K562 (cell line): Measurements from ENCODE around the gene GPATCH3. TPM values are rescaled to one million over a fixed set of nuclear protein-coding genes. Genes with fewer than 3 reads are reported as not detected.

Experiments used
- ATAC-seq: fragments of 200-7000 bp; cut with Tn5 transposase; 3 replicates; pipeline ENCODE4 v1.9.1; 2020; ENCODE audit warnings: moderate library complexity
- BruUV-seq: library from RNA; stranded (reverse); fragments of 400-500 nt; replicated peaks from 2 replicates; lab custom pipeline; 2021; lab: Mats Ljungman, UMichigan
- CTCF ChIA-PET: fragments of 300-600 bp; formaldehyde crosslinking; extraction: SDS; loops from one replicate; lab custom pipeline; 2021; ENCODE audit warnings: low intra/inter-chr PET ratio; lab: Yijun Ruan, JAX
- POLR2A ChIA-PET: fragments of 300-600, 350-650 bp; sonication (Branson Sonifier 250); formaldehyde crosslinking; extraction: SDS; loops from one replicate; lab custom pipeline; 2021; ENCODE audit warnings: antibody characterized with exemption, inconsistent platforms; lab: Yijun Ruan, JAX
- DNase-seq, 4 experiments: peaks; one replicate each; pipeline versions ENCODE4 v3.0.0 to v3.0.0-alpha.2; 2011 to 2018; ENCODE audit warnings: low spot score in 3 of 4, mixed read lengths in 3 of 4; ENCODE audit errors: extremely low read depth in 1 of 4
- FAIRE-seq: peaks from 2 replicates; lab custom pipeline; 2011; peaks lifted over from hg19 to GRCh38; lab: Jason Lieb, UNC
- H2AFZ ChIP-seq: 2 replicates; pipeline ENCODE4 v1.6.0; 2011; ENCODE audit warnings: low read depth, low read length, control low read depth, inconsistent platforms
- H3K27ac ChIP-seq: fragments of 200-600 bp; 3 replicates; pipeline ENCODE4 v1.8.0; 2011; ENCODE audit warnings: low read depth, mild to moderate bottlenecking, control low read depth, inconsistent platforms, low read length, moderate library complexity, mixed read lengths; ENCODE audit errors: extremely low read depth
- H3K27me3 ChIP-seq, 2 experiments: fragments of 300-600 bp in 1 of 2; 2 replicates in 1 of 2; 3 replicates in 1 of 2; pipeline versions ENCODE4 v1.6.0 to v1.8.0; 2011; ENCODE audit warnings: inconsistent platforms in 2 of 2, low read length in 2 of 2, mild to moderate bottlenecking in 1 of 2, mixed read lengths in 1 of 2, moderate library complexity in 1 of 2; ENCODE audit not compliant: control insufficient read depth in 2 of 2, insufficient read depth in 2 of 2
- H3K36me3 ChIP-seq: fragments of 300-600 bp; 3 replicates; pipeline ENCODE4 v1.8.0; 2011; ENCODE audit warnings: mild to moderate bottlenecking, low read length, inconsistent platforms; ENCODE audit not compliant: control insufficient read depth, insufficient read depth
- H3K4me1 ChIP-seq, 2 experiments: fragments of 200-600 bp in 1 of 2; replicated peaks in 1 of 2; 2 replicates in 1 of 2; 3 replicates in 1 of 2; pipeline versions ENCODE4 v1.5.1 to v1.8.0; 2011; ENCODE audit warnings: inconsistent platforms in 2 of 2, low read length in 2 of 2, mild to moderate bottlenecking in 1 of 2, mixed read lengths in 1 of 2, moderate library complexity in 1 of 2; ENCODE audit not compliant: control insufficient read depth in 2 of 2, insufficient read depth in 2 of 2
- H3K4me2 ChIP-seq: 2 replicates; pipeline ENCODE4 v1.6.1; 2011; ENCODE audit warnings: low read length, control low read depth, inconsistent platforms, mixed read lengths; ENCODE audit not compliant: insufficient read depth
- H3K4me3 ChIP-seq: fragments of 200-600 bp; sonication (generic), shearing (Covaris generic); 2 replicates; pipeline ENCODE4 v1.5.1; 2016; ENCODE audit warnings: control low read depth, inconsistent platforms
- H3K79me2 ChIP-seq: fragments of 200-600 bp; 3 replicates; pipeline ENCODE4 v1.8.0; 2011; ENCODE audit warnings: low read length, inconsistent platforms; ENCODE audit not compliant: control insufficient read depth, insufficient read depth
- H3K9ac ChIP-seq, 2 experiments: 2 replicates each; pipeline versions ENCODE4 v1.6.0 to v1.6.1; 2011; ENCODE audit warnings: low read depth in 2 of 2, low read length in 2 of 2, control low read depth in 1 of 2, inconsistent platforms in 1 of 2, mild to moderate bottlenecking in 1 of 2, mixed read lengths in 1 of 2; ENCODE audit not compliant: insufficient read depth in 1 of 2
- H3K9me1 ChIP-seq: one replicate; pipeline ENCODE4 v1.6.0; 2011; ENCODE audit warnings: inconsistent platforms, mild to moderate bottlenecking, low read length, moderate library complexity; ENCODE audit not compliant: control insufficient read depth, insufficient read depth
- H3K9me3 ChIP-seq: replicated peaks from 2 replicates; pipeline ENCODE4 v1.5.1; 2011; ENCODE audit warnings: low read depth, low read length, inconsistent platforms; ENCODE audit not compliant: control insufficient read depth, insufficient read depth
- H4K20me1 ChIP-seq: replicated peaks from 2 replicates; pipeline ENCODE4 v1.6.1; 2011; ENCODE audit warnings: low read length, inconsistent platforms, mixed read lengths; ENCODE audit not compliant: control insufficient read depth, insufficient read depth
- SNIP1 ChIP-seq: fragments of 450-650 bp; IDR thresholded peaks from 2 replicates; pipeline ENCODE4 v1.7.1; 2017; ENCODE audit warnings: low read depth, mild to moderate bottlenecking
- STAT6 ChIP-seq: sonication (generic); formaldehyde crosslinking; IDR thresholded peaks from 2 replicates; pipeline ENCODE4 v1.8.1; 2023; ENCODE audit warnings: mild to moderate bottlenecking, missing genetic modification reagents
- THRB ChIP-seq: fragments of 450-650 bp; formaldehyde crosslinking; conservative IDR thresholded peaks from 2 replicates; pipeline ENCODE4 v1.4.0; 2022; ENCODE audit warnings: mild to moderate bottlenecking, missing genetic modification characterization
- VEZF1 ChIP-seq: fragments of 200-800 bp; sonication (Bioruptor generic); IDR thresholded peaks from 2 replicates; pipeline ENCODE4 v1.6.1; 2017; ENCODE audit warnings: missing genetic modification characterization, missing compliant biosample characterization
- WGBS: fragments of 100-300 bp; shearing (Covaris generic); methylation state at CpG from one replicate; pipeline ENCODE4 v1.1.6; 2016; ENCODE audit warnings: low coverage, mixed read lengths; ENCODE audit not compliant: insufficient coverage; ENCODE audit errors: missing lambda C conversion rate; 5-methylcytosine and 5-hydroxymethylcytosine counted together
- in situ Hi-C: fragments of 300-500 bp; cut with MboI; formaldehyde crosslinking; loops from 4 replicates; pipeline ENCODE4 v1.15.0; 2018; ENCODE audit warnings: inconsistent platforms, mixed read lengths
- intact Hi-C: fragments of 100-400 bp; cut with micrococcal nuclease; formaldehyde crosslinking; loops from 2 replicates; pipeline ENCODE4 v1.14.2; 2022
- polyA plus RNA-seq, 8 experiments: library from polyadenylated mRNA; depleted of rRNA in 4 of 8; stranded (reverse) in 5 of 8; unstranded in 3 of 8; fragments of >200 nt; fragmentation: Nextera tagmentation in 2 of 8; fragmentation: Illumina TruSeq in 1 of 8; extraction: Ambion mirVana in 2 of 8; extraction: Trizol in 1 of 8; gene quantifications; 2 replicates each; pipeline versions ENCODE4 v1.2.1 to v1.2.3, GENCODE V29; 2011 to 2014; ENCODE audit warnings: inconsistent platforms in 1 of 8, missing spikeins in 1 of 8
- total RNA-seq, 7 experiments: library from RNA; depleted of rRNA in 6 of 7; stranded (reverse); fragments of >200 nt in 6 of 7; fragmentation: Illumina TruSeq in 2 of 7; extraction: Trizol in 2 of 7; gene quantifications; 2 replicates each; pipeline versions ENCODE4 v1.2.1 to v1.2.3, GENCODE V29; 2011 to 2021; ENCODE audit warnings: low replicate concordance in 1 of 7

GPATCH3 gene
- total and polyA plus RNA-seq, 9 of the 15 experiments (the other 6 are each of a cell fraction or from before 2014, with no cell fraction given): 1.6 to 23.0 (median 13.3) TPM

- Histone ChIP-seq H3K9ac (peak overlapping the region in 1 of 2 experiments; percentile 8; a peak in 1 of 4 replicates), H3K27me3 (no peaks in the 10 kb centered on the region), H3K27ac (no peak overlapping the region), H3K4me2 (no peak overlapping the region), H3K9me3 (no peaks in the 10 kb centered on the region), H3K9me1 (no peaks in the 10 kb centered on the region), H3K36me3 (no peaks in the 10 kb centered on the region), H3K79me2 (no peaks in the 10 kb centered on the region), H4K20me1 (no peaks in the 10 kb centered on the region), H2AFZ (0 out of 2 replicates have a peak overlapping the region, but pooled peaks have one; percentile 6), H3K4me3 (no peak overlapping the region), H3K4me1 (peaks cover 26 to 27% of the 10 kb centered on the region in 2 experiments)
- 54% methylated on average over 3 of the region's 3 CpGs for WGBS
- FAIRE-seq (no peak), ATAC-seq (no peak), DNase-seq (no peak)
- BruUV-seq: no TSS peak
- intact Hi-C loops: no loop called here
- ChIA-PET CTCF (no interaction called here), POLR2A (interaction anchor here (0.6 to 2.4 kb wide), 2 partner anchors 10 to 51 kb away, joined by 3 to 12 read pairs; partner anchors contain the start of gene GPATCH3)
- in situ Hi-C loops: no loop called here
- TF ChIP-seq THRB: no peak
- TF ChIP-seq STAT6 (CRISPR knock-in tag): no peak
- no peak for TF ChIP-seq SNIP1
- no peak for TF ChIP-seq VEZF1 (CRISPR knock-in tag)
Measured at GRCh38 chr1:26909951-26910342, 9.7 kb upstream of the GPATCH3 start.
